ENCODE results near the gene DYNC2H1.
A peak's percentile ranks its signal among the peaks of the same experiment; 100 is the strongest.
"Not testable (repeated sequence)": the region's sequence is repeated elsewhere in the genome, so short reads cannot be mapped to it uniquely, and the experiment has no call there.

The DYNC2H1 gene

DNA sequence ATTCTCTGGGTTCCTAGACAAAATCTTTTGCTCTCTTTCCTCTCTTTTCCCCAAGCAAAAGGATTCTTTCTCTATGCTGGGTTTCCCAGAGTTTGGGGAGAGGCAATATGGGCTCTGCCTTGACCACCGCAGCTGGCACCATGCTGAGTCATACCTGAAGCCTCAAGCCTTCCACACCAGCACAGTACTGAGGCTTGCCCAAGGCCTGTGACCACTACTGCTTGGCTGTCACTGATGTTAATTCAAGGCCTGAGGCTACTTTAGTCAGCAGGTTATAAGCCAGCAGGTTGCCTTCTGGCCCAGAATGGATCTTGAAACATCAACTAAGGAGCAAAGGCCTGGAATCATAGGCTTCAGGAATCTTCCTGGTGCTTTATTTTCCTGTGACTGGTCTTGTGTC is 185.3 kb downstream of the DYNC2H1 start:
- DNase-seq = no peak

DNA sequence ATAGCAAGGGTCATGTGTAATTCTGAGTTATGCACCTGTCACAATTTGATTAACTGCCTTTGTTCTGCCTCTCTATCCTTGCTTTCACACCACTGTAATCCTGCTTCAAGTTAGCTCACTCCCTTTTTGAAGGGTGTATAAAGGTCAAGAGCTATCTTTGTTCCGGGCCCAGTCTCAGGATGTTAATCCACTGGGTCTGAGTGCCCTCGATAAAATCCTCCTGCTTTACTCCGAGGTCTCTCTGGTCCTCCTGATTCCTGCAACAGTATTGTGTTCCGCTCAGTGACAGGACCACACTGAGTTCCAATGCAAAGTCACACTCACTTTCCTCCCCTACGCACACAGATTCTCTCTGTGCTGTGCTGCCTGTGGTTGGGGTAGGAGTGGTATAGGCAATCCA is 186.5 kb downstream of the DYNC2H1 start:
- peak; percentile 2 for DNase-seq

DNA sequence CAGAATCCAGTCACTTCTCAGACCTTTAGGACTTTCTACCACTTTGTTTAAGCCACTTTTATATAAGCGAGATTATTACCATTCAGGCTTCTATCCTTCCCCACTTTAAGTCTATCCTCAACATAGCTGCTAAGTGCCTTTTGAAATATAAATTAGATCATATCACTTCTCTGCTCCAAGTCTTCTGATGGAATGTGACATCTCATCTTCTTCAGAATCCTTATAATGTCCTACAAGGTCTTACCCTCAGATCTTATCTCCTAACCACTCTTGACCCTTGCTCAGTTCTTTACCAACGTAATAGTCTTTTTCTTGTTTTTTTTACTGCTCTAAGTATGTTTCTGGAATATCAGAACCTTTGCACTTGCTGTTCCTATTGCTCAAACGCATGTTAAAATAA is 188.7 kb downstream of the DYNC2H1 start:
- DNase-seq = no peak

DNA sequence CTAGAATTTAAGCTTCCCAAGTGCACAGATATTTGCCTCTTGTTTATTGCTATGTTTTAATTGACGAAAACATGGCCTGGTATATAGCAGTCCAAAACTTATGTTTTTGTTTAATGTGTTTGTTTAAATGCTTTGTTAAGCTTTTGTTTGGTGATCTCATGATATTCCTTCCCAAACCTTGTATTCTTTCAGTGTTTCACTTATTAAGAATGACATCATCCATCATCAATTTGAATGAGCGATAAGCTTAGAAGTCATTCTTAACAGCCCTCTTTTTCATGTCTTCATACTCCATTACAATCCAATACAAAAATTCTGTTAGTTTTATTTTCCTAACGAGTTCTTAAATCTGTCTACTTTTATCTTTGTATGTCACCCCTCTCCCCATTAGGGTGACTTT is 206.0 kb downstream of the DYNC2H1 start:
- no peak for DNase-seq

DNA sequence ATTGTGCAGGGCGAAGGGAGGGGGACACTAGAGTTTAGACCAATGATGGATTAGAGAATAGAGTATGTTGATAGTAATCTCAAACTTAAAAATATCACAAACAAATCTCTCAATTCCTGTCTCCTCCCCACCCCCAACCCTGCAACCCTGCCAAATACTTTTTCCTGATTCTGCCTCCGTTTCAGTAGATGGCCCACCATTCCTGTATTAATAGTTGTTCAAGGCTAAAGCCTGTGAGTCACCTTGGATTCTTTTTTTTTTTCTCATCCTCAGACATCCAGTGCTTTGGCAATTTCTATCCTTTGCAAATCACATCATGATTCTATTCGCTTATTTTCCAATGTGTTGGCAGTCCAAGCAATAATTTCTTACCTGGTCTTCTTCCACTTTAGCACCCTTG is 207.9 kb downstream of the DYNC2H1 start:
- DNase-seq = no peak

DNA sequence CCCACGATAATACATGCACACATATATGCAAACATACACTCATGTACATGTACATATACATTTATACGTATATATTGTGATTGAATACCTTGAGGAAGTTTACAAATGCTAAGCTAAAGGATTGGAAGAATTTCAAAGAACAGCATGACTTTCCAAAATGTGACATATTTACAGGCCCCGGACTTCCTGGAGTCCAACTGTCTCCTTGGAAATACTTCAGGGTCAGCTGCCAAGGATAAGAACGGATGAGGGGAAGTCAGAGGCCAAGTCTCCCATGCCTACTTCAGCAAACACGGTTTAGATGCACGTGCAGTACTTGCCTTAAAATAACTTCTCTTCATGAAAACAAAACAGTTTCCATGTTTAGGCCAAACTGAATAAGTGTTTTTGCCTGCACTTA is 213.6 kb downstream of the DYNC2H1 start:
- no peak for DNase-seq

DNA sequence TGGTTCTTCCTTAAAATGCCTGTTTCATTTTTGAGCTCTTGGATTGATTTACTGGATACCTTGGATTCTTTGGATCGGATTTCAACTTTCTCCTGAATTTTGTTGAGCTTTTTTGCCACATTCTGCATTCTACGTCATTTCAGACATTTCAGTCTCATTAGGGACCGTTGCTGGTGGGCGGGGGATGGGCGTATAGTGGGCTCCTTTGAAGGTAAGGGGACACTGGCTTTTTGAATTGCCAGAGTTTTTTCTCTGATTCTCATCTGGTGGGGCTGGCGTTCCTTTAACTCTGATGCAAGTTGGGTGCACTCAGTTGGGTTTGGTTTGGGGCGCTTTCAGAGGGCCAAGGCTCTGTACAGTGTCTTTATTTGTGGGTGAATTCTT is 216.5 kb downstream of the DYNC2H1 start:
- DNase-seq = no peak

DNA sequence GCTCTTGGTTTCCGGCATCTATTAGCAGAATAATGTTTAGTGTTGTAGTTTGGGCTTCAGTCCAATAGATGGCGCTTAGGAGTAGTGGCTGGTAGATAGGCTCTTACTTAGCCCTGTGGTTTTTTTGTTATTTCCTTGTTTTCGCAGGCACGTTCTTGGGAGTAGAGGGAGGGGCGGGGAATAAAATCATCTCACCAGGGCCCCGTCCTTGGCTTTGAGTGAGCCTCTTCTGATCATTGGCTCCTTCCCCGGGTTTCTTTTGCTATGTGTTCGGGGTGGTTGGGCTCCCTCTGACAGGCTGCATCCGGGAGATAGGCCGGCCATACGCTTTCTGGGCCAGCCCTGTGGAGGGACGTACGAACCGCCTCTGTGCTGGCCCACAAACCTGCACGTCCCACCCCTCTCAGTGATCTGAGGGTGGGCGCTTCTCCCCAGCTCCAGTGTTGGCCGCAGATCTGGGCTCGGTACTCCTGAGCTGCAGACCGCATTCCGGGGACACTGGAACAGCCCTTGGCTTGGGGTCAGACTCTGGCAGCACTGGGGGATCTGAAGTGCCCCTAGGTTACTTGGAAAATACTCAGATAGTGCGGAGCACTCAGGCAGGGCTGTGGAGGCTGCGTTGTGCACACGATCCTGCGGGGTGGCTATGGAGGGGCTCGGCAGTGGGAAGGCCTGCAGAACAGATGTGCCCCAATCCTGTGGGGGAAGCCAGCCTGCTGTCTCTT is 217.0 kb downstream of the DYNC2H1 start:
- DNase-seq = peak; percentile 91

DNA sequence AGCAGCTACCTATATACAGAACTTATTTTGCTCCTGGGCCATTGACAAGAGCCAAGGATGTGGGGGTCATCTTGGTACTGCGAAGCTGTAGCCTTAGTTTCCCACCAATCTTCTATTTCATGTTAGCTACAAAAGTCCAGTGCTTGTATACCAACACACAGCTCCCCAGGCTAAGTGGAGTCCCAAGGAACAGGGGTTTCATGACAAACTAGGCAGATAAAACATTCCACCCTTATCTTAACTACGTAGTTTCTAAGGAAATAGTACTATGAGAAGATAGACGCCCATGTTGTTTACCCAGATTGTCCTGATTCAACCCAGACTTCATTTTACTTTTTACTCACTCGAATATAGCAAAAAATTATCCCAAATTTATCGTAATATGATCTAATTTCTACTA is 218.5 kb downstream of the DYNC2H1 start:
- no peak for DNase-seq

DNA sequence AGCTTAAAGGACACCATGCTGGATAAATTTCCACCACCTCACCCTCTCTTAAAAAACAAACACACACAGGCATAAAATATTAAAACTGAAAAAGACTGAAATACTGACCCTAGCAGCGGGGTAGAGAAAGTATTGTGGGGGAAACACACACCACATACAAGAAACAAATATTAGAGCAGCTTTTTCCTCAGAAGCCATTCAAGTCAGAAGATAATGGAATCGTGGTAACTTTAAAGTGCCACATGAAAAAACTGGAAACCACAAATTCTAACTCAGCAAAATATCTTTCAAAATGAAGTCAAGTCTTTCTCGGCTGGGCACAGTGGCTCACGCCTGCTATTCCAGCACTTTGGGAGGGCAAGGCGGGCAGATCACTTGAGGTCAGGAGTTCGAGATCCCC is 223.2 kb downstream of the DYNC2H1 start:
- DNase-seq = peak; percentile 39

DNA sequence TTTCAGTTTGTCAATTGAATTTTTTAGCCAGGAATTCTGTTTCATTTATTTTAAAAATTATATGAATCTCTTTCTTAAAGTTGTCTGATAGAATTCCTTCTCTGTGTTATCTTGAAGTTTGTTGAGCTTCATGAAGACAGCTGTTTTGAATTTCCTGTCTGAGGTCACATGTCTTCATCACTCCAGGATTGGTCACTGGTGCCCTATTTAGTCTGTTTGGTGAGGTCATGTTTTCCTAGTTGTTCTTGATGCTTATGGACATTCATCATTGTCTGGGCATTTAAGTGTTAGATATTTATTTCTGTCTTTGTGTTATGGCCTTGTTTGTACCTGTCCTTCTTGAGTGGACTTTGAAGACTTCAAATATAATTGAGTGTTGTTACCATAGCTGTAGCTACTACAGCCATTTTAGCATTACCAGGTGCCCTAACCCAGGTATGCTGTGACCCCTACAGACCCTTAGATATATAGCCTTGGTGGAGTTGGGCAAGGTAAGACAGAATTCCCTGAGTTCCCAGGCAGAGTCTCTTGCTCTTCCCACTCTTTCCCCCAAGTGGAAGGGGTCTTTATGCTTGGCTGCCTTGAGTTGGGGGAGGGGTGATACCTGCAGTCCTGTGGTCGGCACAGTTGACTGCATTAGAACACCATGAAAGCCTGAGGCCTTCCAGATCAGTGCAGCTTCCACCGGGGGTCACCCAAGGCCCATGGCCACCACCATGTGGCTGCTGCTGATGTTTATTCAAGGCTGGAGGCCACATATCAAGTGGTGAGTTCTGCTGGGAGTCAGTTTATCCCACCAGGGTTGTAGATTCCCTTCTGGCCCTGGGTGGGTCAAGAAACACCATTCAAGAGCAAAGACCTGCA is 229.6 kb downstream of the DYNC2H1 start:
- DNase-seq = peak; percentile 41

DNA sequence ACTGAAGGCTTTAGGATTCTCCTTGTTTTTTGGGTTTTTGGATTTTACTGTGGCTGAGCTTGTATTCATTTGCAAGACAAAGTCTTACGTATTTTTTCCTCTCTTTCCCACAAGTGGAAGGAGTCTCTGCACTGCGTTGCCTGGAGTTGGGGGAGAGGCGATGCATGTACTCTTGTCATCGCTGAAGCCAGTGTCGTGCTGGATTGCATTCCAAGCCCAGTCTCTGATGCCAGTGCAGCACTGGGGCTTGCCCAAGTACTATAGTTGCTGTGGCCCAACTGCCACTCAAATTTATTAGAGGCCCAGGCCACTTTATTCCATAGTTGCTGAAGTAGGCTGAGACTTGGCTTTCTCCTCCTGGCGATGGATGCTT is 230.2 kb downstream of the DYNC2H1 start:
- DNase-seq = no peak

DNA sequence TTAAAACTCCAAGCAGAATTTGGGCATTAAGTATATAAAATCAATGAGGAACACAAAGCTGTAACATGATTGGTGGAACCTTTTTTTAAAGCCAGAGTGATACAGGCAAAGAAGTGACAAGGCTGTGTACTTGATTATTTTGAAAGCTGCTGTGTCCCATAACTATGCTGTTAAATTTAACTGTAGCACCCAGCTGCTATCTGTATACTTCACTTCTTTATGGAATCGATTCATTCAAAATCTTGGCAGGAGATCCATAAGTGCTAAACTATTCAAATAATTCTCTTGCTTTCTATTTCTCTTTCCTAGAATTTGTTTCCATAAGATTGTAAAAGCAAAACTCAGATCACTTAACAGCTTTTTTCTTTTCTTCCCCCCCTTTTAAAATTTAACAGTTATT is 231.7 kb downstream of the DYNC2H1 start:
- no peak for DNase-seq

DNA sequence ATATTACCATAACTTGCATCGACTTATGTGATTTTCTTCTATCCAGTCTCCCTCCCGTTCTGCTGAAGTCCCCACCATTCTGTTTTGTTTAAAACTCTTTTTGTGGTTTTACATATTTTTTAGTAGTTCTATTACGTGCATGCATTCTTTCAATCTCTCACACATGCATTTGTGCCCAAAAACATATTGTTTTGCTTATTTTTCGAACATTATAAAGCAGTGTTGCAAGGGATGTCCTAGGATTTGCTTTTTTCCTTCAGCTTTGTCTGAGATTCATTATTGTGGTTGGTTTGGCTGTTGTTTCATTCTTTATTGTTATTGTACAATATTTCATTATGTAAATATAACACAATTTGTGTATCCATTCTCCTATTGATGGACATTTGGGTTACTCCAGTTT is 235.7 kb downstream of the DYNC2H1 start:
- DNase-seq = no peak

DNA sequence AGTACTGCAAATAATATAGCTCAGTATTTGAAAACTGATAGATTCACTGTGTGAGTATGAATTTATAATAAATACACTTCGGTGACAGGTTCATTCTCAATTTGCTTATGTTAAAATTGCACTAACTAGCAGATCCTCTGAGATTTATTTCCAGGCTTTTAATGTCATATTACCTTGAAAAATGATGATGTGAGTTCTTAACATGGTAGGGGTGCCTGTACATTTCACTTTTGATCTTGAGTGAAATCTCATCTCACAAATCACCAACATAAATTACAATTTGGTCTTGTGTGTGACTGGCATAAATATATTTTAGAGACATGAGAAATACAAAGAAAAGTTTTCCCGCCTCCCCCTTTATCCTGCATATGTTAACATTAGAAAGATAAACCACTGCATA is 240.4 kb downstream of the DYNC2H1 start:
- no peak for DNase-seq

DNA sequence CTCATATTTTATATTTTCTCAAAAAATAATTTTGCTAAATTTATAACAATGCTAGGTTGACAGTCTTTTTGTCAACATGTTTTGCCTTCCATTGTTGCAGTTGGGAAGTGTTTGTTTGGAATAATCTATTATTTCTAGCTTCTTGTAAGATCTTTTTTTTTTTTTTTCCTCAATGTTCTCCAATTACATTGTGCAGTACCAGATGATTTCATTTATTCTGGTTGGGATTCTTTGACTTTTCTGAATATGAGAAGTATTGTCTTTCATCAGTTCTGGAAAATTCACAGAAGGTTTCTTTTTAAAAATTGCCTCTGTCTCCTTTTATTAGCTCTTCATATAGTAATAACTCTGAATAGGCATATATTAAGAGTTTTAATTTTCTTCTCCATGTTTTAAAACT is 245.4 kb downstream of the DYNC2H1 start:
- DNase-seq = no peak

DNA sequence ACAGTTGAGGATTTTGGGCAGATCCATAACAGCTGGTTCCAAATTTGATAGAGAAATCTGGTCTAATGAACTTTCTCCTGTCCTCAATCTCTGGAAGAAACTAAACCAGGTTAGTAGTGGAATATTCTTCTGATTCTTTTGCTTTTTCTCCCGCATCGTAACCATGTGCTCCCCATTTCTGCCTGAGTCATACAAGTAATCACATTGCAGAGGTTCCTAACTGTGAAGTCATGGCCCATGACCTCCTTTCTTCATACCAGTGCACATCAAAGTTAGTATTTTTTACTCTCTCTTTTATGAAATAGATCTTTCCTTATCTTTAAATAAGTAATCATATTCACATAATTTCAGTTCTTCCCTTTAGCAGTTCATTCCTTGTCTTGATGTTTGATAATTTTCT is 249.0 kb downstream of the DYNC2H1 start:
- DNase-seq = no peak

DNA sequence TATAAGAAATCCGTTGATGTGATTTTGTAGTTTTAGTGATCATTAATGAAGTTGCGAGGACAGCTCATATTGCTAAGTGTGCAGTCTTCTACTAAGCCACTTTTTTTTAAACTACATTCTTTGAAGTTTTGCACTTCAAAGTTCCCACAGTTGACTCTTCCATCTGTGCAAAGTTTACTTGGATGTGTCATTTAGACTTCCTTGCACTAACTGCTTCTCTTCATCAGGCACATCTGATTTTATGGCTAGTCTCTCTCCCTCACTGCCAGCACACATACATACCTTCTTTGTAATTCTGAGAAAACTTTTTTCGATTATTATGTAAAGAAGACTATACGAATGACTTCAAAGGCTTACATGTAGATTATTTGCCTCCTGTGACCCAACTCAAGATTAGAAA is 250.0 kb downstream of the DYNC2H1 start:
- DNase-seq = no peak

DNA sequence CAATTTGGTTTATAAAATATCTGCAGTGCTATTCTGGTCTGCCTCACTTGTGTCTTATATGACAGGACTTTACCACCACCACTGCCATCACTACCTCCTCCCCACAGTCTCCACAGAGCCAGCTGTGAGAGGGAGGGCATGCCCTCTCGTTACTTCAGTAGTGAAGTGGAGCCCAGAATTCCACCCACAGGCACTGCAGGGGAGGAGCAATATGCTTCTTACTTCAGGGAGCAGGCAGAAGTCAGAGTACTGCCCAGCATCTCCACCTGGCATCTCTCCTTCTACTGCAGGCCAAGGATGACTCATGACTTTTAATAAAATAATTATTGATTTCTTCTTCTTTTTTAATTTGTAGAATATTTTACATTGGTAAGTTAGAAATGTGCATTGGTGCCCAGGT is 255.5 kb downstream of the DYNC2H1 start:
- no peak for DNase-seq

DNA sequence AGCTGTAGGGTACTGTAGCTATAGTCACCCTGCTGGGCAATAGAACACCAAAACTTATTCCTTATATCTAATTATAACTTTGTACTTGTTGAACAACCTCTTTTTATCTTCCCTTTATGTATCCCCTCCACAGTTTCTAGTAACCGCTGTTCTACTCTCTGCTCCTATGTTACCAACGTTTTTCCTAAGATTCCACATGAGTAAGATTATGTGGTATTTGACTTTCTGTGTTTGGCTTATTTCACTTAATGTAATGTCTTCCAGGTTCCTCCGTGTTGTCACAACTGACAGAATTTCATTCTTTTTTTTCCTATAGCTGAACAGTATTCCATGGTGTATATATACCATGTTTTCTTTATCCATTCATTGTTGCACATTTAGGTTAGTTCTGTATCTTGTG is 258.4 kb downstream of the DYNC2H1 start:
- DNase-seq = no peak

DNA sequence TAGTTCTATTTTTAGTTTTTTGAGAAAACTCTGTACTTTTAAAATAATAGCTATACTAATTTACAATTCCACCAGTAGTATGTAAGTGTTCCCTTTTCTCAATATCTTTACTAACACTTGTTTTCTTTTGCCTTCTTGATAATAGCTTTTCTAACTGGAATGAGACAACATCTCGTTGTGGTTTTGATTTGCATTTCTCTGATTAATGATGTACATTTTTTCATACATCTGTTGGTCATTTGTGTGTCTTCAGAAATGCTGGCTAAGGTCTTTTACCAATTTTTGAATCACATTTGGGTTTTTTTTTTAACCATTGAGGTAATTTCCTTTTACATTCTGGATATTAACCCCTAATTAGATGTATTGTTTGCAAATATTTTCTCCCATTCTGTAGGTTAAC is 258.9 kb downstream of the DYNC2H1 start:
- peak; percentile 8 for DNase-seq

DNA sequence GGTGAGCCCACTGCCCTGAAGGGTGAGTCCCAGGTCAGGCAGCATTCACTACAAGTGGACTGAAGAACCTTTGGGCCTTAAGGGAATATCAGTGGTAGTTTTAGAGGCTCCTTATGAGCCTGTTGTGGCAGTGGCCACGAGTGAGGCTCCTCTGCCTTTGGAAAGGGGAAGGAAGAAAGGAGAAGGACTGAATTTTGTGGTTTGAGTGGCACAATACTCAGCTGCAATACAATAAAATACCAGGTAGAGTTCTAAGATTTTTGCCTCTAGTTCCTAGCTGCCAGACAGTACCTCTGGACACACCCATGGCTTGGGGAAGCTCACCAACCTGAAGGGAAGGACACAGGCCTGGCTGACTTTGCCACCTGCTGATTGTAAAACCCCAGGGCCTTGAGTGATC is 260.9 kb downstream of the DYNC2H1 start:
- DNase-seq = peak; percentile 27

DNA sequence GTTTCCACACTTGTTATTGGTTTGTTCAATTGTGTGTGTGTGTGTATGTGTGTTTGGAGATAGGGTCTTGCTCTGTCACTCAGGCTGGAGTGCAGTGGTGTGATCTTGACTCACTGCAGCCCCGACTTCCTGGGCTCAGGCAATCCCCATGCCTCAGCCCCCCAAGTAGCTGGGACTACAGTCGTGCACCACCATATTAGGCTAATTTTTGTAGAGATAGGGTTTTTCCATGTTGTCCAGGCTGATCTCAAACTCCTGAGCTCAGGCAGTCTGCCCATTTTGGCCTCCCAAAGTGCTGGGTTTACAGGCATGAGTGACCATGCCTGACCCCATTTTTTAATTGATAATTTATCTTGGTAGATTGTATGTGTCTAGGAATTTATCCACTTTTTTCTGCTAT is 263.7 kb downstream of the DYNC2H1 start:
- no peak for DNase-seq

DNA sequence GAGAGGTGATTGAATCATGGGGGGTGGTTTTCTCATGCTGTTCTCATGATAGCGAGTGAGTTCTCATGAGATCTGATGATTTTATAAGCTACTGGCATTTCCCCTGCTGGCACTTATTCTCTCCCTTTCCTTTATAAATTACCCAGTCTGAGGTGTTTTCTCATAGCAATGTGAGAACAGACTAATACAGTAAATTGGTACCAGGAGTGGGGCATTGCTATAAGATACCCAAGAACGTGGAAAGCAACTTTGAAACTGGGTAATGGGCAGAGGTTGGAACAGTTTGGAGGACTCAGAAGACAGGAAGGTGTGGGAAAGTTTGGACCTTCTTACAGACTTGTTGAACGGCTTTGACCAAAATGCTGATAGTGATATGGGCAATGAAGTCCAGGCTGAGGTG is 265.0 kb downstream of the DYNC2H1 start:
- DNase-seq = not testable (repeated sequence)

DNA sequence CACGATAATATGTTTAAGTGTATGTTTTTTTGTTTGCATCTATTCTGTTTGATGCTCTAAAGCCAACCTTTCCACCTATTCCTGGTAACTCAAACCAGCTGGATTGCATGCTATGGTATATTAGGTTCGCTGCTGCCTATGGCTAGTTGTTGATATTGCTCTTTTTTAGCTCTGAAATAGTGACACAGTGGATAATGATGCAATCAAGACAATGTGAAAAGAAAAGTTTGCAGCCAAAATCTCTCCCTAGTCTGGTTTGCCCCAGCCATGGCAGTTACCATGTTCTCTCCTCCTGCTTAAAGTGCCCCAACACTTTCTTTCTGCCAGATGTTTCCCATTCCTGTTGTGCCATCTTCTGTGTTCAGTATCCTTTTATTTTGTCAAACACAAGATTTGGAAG is 269.7 kb downstream of the DYNC2H1 start:
- DNase-seq = no peak

All from hematopoietic multipotent progenitor cell treated with erythropoietin and hydrocortisone succinate and interleukin-3 and kit ligand, for 4 days (in vitro differentiated cells).